ENCODE measurements around the gene SCNM1. TPM values are rescaled to one million over a fixed set of nuclear protein-coding genes. Genes with fewer than 3 reads are reported as not detected.

SCNM1 gene
- total RNA-seq, 1 donor from 2014 or later: 25.3 TPM

DNA sequence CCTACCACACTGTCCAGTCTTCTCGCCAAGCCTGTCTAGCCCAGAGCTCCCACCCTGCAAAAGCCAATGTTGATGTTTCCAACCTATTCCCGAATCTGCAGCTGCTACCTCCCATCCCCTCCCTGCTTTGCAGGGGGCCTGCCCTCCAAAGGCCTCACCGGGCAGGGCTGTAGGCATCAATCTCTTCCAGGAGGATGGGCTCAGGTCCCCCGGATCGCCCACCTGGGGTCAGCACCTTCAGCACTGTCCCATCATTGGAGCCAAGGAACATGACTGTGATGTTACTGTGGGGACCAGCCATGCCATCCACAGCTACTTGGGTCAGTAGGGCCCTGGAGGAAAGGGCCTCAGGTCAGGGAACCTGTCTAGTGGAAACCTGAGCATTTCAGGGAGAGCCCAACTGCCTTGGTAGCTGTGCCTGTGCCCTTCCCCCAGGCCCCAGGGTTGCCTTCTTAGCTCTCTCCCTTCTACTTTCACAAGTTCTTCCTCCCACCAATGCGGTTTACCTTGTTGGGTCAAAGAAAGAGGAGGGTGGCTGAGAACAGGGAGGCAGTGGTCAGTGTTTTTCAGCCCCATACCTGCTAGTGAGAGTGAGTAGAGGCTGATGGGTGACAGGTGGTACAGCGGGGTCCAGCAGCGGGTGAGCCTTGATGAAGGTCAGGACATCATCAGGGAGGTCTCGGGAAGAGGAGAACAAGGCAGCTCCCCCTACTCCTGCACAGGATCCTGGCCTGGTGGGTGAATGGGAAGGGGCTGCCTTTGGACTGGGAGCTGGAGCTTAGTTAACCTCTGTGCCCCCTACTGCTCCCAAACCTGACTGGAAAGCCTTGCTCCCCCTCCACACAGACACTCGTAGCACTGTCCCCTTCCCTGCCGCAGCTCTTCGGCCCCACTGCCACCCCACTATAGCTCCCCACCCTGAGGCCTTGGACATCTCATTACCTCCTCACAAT lies 30.2 kb upstream of the SCNM1 start:
- no peaks in the 10 kb centered on the region for H3K9me3 Mint-ChIP-seq
- peaks cover 17% of the 10 kb centered on the region for H3K27me3 Mint-ChIP-seq (ENCODE audit: insufficient read depth, low read depth)
- H3K4me3 ChIP-seq: no peak overlapping the region
- no peak overlapping the region for H3K4me2 ChIP-seq
- no peaks in the 10 kb centered on the region for H4K20me1 ChIP-seq (ENCODE audit: low read depth)
- DNase-seq (ENCODE audit: low spot score): no peak
- no peak overlapping the region for H3K9ac ChIP-seq
- peak overlapping the region; percentile 27 for H3K4me3 Mint-ChIP-seq
- no peaks in the 10 kb centered on the region for H3K36me3 ChIP-seq
- peak overlapping the region; percentile 60 for H3K27ac Mint-ChIP-seq
- H3K27ac ChIP-seq: no peak overlapping the region
- peaks cover 11% of the 10 kb centered on the region for H3K4me1 Mint-ChIP-seq
- peaks cover 17% of the 10 kb centered on the region for H3F3A ChIP-seq (ENCODE audit: low read depth)
- H3K4me1 ChIP-seq: peaks cover 11% of the 10 kb centered on the region
- peaks cover 40% of the 10 kb centered on the region for H3K27me3 ChIP-seq
- peaks cover 34% of the 10 kb centered on the region for H3K36me3 Mint-ChIP-seq
- no peak for TF ChIP-seq EZH2phosphoT487 (IDR thresholded peaks at IDR 0.05)
- TF ChIP-seq, protein P1, sequence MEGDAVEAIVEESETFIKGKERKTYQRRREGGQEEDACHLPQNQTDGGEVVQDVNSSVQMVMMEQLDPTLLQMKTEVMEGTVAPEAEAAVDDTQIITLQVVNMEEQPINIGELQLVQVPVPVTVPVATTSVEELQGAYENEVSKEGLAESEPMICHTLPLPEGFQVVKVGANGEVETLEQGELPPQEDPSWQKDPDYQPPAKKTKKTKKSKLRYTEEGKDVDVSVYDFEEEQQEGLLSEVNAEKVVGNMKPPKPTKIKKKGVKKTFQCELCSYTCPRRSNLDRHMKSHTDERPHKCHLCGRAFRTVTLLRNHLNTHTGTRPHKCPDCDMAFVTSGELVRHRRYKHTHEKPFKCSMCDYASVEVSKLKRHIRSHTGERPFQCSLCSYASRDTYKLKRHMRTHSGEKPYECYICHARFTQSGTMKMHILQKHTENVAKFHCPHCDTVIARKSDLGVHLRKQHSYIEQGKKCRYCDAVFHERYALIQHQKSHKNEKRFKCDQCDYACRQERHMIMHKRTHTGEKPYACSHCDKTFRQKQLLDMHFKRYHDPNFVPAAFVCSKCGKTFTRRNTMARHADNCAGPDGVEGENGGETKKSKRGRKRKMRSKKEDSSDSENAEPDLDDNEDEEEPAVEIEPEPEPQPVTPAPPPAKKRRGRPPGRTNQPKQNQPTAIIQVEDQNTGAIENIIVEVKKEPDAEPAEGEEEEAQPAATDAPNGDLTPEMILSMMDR (IDR thresholded peaks at IDR 0.05): peak; percentile 10
- no peaks in the 10 kb centered on the region for H3K79me2 ChIP-seq (ENCODE audit: low read depth)
- no peak overlapping the region for H2AFZ ChIP-seq (replicated peaks)
- no peaks in the 10 kb centered on the region for H3K9me3 ChIP-seq (ENCODE audit: low read depth)

DNA sequence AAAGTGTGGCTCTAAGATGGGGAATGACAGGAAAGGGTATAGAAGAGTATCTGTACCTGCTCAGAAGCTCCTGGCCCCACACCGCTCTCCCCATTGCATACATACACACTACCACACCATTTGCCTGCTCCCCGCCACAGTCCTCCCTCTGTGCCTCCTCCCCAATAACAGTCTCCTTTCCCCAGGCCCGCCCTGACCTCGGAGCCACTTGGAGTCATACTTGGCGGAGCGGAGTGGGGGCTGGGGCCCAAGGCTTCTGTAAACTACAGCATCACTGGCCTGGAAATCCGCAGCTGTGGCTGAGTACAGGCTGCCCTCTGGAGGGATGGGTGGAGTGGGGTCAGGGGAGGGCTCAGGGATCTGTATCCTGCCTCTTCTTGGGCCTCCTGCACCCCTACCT lies 28.2 kb upstream of the SCNM1 start:
- no peak for DNase-seq (ENCODE audit: low spot score)
- no peak overlapping the region for H3K4me2 ChIP-seq
- H3K9me3 Mint-ChIP-seq: no peaks in the 10 kb centered on the region
- peaks cover 19% of the 10 kb centered on the region for H3K27me3 ChIP-seq
- H3K4me3 ChIP-seq: no peak overlapping the region
- peaks cover 31% of the 10 kb centered on the region for H3K36me3 Mint-ChIP-seq
- H2AFZ ChIP-seq (replicated peaks): no peak overlapping the region
- H3K36me3 ChIP-seq: no peaks in the 10 kb centered on the region
- no peak overlapping the region for H3K27ac Mint-ChIP-seq
- no peaks in the 10 kb centered on the region for H3K9me3 ChIP-seq (ENCODE audit: low read depth)
- H4K20me1 ChIP-seq (ENCODE audit: low read depth): peaks cover 7% of the 10 kb centered on the region
- H3K4me1 ChIP-seq: no peaks in the 10 kb centered on the region
- no peak overlapping the region for H3K27ac ChIP-seq
- no peak overlapping the region for H3K9ac ChIP-seq
- H3K4me1 Mint-ChIP-seq: peaks cover 5% of the 10 kb centered on the region
- TF ChIP-seq EZH2phosphoT487 (IDR thresholded peaks at IDR 0.05) (no peak), EZH2 (IDR thresholded peaks at IDR 0.05) (no peak)
- TF ChIP-seq, protein P1 (IDR thresholded peaks at IDR 0.05): no peak
- H3K27me3 Mint-ChIP-seq (ENCODE audit: insufficient read depth, low read depth): peaks cover 10% of the 10 kb centered on the region
- H3K79me2 ChIP-seq (ENCODE audit: low read depth): no peaks in the 10 kb centered on the region
- peaks cover 4% of the 10 kb centered on the region for H3F3A ChIP-seq (ENCODE audit: low read depth)
- H3K4me3 Mint-ChIP-seq: no peak overlapping the region

DNA sequence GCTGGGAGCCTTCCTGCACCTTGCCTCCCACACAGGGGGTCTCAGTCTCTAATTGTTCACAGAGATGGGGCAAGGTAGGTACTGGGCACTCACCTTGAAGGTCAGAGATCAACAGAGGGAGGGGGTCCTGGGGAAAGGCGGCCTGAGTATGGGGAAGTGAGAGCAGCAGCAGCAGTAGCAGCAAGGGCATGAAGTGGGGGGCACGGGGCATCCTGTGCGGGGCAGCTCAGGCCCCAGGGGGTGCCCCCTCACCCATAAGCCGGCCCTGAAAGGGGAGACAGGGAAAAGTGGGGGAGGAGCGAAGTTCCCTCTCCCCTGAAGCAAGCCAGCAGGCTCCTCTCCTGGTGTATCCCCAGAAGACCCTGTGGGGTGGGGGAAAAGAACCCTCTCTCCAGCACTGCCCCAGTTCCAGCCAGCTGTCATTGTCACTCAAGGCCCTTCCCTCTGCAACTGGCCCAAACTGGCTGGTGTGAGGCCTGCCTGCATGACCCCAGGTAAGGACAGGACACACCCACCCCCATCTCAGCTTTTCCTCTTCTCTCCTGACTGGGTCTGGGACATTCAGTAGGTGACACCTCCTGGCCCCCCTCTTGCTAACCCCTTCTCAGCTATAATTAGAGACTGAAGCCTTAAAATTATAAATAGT lies 23.4 kb upstream of the SCNM1 start:
- H3K27ac Mint-ChIP-seq: peak overlapping the region; percentile 18
- no peak for TF ChIP-seq EZH2phosphoT487 (IDR thresholded peaks at IDR 0.05)
- TF ChIP-seq, protein P1 (IDR thresholded peaks at IDR 0.05): no peak
- no peak for TF ChIP-seq EZH2 (IDR thresholded peaks at IDR 0.05)
- Histone ChIP-seq H3K36me3 (no peaks in the 10 kb centered on the region), H3K4me2 (no peak overlapping the region), H3K9me3 (ENCODE audit: low read depth) (no peaks in the 10 kb centered on the region), H3K27ac (no peak overlapping the region), H3K9ac (no peak overlapping the region), H3K4me1 (peaks cover 30% of the 10 kb centered on the region), H3K79me2 (ENCODE audit: low read depth) (no peaks in the 10 kb centered on the region), H4K20me1 (ENCODE audit: low read depth) (peaks cover 26% of the 10 kb centered on the region), H3F3A (ENCODE audit: low read depth) (peaks cover 21% of the 10 kb centered on the region), H3K27me3 (peaks cover 21% of the 10 kb centered on the region), H2AFZ (replicated peaks) (no peak overlapping the region), H3K4me3 (no peak overlapping the region)
- H3K4me1 Mint-ChIP-seq: peaks cover 37% of the 10 kb centered on the region
- peaks cover 15% of the 10 kb centered on the region for H3K36me3 Mint-ChIP-seq
- H3K27me3 Mint-ChIP-seq (ENCODE audit: insufficient read depth, low read depth): peaks cover 16% of the 10 kb centered on the region
- no peaks in the 10 kb centered on the region for H3K9me3 Mint-ChIP-seq
- peak; percentile 5 for DNase-seq (ENCODE audit: low spot score)
- H3K4me3 Mint-ChIP-seq: peak overlapping the region; percentile 77
